Lower leg skin (tissue), 4 donors: ENCODE data around the gene KRT76. TPM values are rescaled to one million over a fixed set of nuclear protein-coding genes. Genes with fewer than 3 reads are reported as not detected.

Source experiments
- DNase-seq, 2 donors: peaks; one replicate each; pipeline ENCODE4 v3.0.0-alpha.2; 2019; ENCODE audit warnings: low spot score in 2 of 2
- H3K4me3 ChIP-seq: fragments of 200-600 bp; sonication (generic); 2 replicates; pipeline ENCODE4 v1.5.1; 2017; ENCODE audit warnings: mild to moderate bottlenecking, low read depth; ENCODE audit not compliant: poor library complexity, severe bottlenecking
- CTCF ChIP-seq, 3 donors: fragments of 450-650 bp; IDR thresholded peaks; one replicate each; pipeline ENCODE4 v1.5.1; 2016; ENCODE audit warnings: antibody characterized with exemption in 3 of 3, mild to moderate bottlenecking in 3 of 3, moderate library complexity in 2 of 3
- POLR2A ChIP-seq, 2 donors: fragments of 450-650 bp; IDR thresholded peaks; one replicate each; pipeline ENCODE4 v1.6.1; 2016 to 2017; ENCODE audit warnings: antibody characterized with exemption in 2 of 2, mild to moderate bottlenecking in 1 of 2, moderate library complexity in 1 of 2
- WGBS, 2 donors: methylation state at CpG; one replicate each; pipeline ENCODE4 v1.1.5; 2018; 5-methylcytosine and 5-hydroxymethylcytosine counted together
- intact Hi-C: fragments of 100-400 bp; cut with DNase I; formaldehyde crosslinking; loops from one replicate; pipeline ENCODE4 v1.15.0; 2023; ENCODE audit warnings: low total_unique reads
- total RNA-seq, 4 donors: library from RNA; depleted of rRNA; stranded (reverse); fragments of >200 nt; gene quantifications; one replicate each; pipeline ENCODE4 v1.1.0, GENCODE V29; 2016

KRT76 gene
- total RNA-seq, 4 donors from 2014 or later: not detected

- intact Hi-C loops: no loop called here
- WGBS, 2 donors: 62 to 68% methylated on average over 3 of the region's 3 CpGs
- H3K4me3 ChIP-seq: no peak overlapping the region
- TF ChIP-seq CTCF (IDR thresholded peaks at IDR 0.05) (no peak), POLR2A (IDR thresholded peaks at IDR 0.05) (no peak)
- no peak for DNase-seq
Observed at GRCh38 chr12:52801773-52802172, 24.6 kb upstream of the KRT76 start.

GRCh38 chr12:52800259-52800917 lies 23.2 kb upstream of the KRT76 start:
- 90 to 93% methylated on average over 1 of the region's 1 CpG for WGBS, 2 donors
- intact Hi-C loops: no loop called here
- DNase-seq: no peak
- TF ChIP-seq CTCF (IDR thresholded peaks at IDR 0.05) (no peak), POLR2A (IDR thresholded peaks at IDR 0.05) (no peak)
- no peak overlapping the region for H3K4me3 ChIP-seq

GRCh38 chr12:52799505-52800211 lies 22.5 kb upstream of the KRT76 start:
- DNase-seq: no peak
- TF ChIP-seq CTCF (IDR thresholded peaks at IDR 0.05) (no peak), POLR2A (IDR thresholded peaks at IDR 0.05) (no peak)
- intact Hi-C loops: no loop called here
- WGBS, 2 donors: 75 to 89% methylated on average over 5 of the region's 5 CpGs
- H3K4me3 ChIP-seq: no peak overlapping the region

GRCh38 chr12:52798671-52799504 lies 21.7 kb upstream of the KRT76 start:
- TF ChIP-seq CTCF (IDR thresholded peaks at IDR 0.05): no peak
- TF ChIP-seq POLR2A (IDR thresholded peaks at IDR 0.05): no peak
- intact Hi-C loops: no loop called here
- no peak for DNase-seq
- no peak overlapping the region for H3K4me3 ChIP-seq
- 51 to 66% methylated on average over 7 of the region's 7 CpGs for WGBS, 2 donors

GRCh38 chr12:52798003-52798670 lies 21.0 kb upstream of the KRT76 start:
- no peak for DNase-seq
- WGBS, 2 donors: 89 to 96% methylated on average over 4 of the region's 4 CpGs
- no peak overlapping the region for H3K4me3 ChIP-seq
- intact Hi-C loops: no loop called here
- TF ChIP-seq POLR2A (IDR thresholded peaks at IDR 0.05): no peak
- no peak for TF ChIP-seq CTCF (IDR thresholded peaks at IDR 0.05)
